ENCODE results near the gene TMEM125.

GRCh38 chr1:43292679-43293078 lies 22.9 kb downstream of the TMEM125 start:
- TF ChIP-seq, protein P1, sequence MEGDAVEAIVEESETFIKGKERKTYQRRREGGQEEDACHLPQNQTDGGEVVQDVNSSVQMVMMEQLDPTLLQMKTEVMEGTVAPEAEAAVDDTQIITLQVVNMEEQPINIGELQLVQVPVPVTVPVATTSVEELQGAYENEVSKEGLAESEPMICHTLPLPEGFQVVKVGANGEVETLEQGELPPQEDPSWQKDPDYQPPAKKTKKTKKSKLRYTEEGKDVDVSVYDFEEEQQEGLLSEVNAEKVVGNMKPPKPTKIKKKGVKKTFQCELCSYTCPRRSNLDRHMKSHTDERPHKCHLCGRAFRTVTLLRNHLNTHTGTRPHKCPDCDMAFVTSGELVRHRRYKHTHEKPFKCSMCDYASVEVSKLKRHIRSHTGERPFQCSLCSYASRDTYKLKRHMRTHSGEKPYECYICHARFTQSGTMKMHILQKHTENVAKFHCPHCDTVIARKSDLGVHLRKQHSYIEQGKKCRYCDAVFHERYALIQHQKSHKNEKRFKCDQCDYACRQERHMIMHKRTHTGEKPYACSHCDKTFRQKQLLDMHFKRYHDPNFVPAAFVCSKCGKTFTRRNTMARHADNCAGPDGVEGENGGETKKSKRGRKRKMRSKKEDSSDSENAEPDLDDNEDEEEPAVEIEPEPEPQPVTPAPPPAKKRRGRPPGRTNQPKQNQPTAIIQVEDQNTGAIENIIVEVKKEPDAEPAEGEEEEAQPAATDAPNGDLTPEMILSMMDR (IDR thresholded peaks at IDR 0.05; ENCODE audit: insufficient read depth, low read length, poor library complexity, severe bottlenecking) = no peak
- no peak for TF ChIP-seq EZH2phosphoT487 (conservative IDR thresholded peaks at IDR 0.05; ENCODE audit: low read length)

Measured in SU-DHL-6 (cell line).